ENCODE data around the gene ACCSL. TPM values are rescaled to one million over a fixed set of nuclear protein-coding genes. Genes with fewer than 3 reads are reported as not detected.

ACCSL gene
- polyA plus RNA-seq, 1 donor (not counting 4 experiments of a cell fraction or from before 2014, with no cell fraction given) = not detected

GRCh38 chr11:44032299-44033085 is 15.3 kb upstream of the ACCSL start:
- no peaks in the 10 kb centered on the region for H3K4me1 ChIP-seq (ENCODE audit: control insufficient read depth, extremely low read depth, insufficient read depth, low read length)
- H4K20me1 ChIP-seq (ENCODE audit: control insufficient read depth, extremely low read depth, insufficient read depth, low read length) = no peaks in the 10 kb centered on the region
- dilution Hi-C loops (cut with MboI; ENCODE audit: extremely low pct_ligation_motif_present, low sequenced_read_pairs) = no loop called here
- no peaks in the 10 kb centered on the region for H3K36me3 ChIP-seq (ENCODE audit: control insufficient read depth in 2 of 2, extremely low read depth in 1 of 2, insufficient read depth in 2 of 2, low read length in 2 of 2)
- no peak overlapping the region for H3K4me2 ChIP-seq (ENCODE audit: control insufficient read depth, extremely low read depth, insufficient read depth, low read depth, low read length)
- no peak overlapping the region for H3K27ac ChIP-seq (ENCODE audit: control insufficient read depth, insufficient read depth, low read length)
- DNase-seq (ENCODE audit: low read depth, low spot score) (no peak), FAIRE-seq (no peak)
- TF ChIP-seq CTCF (optimal IDR thresholded peaks at IDR 0.05 in 1 of 3, IDR thresholded peaks at IDR 0.05 in 1 of 3, conservative IDR thresholded peaks at IDR 0.05 in 1 of 3; ENCODE audit: extremely low read depth in 1 of 3, insufficient read depth in 2 of 3, low read length in 3 of 3) (no peak), EZH2 (IDR thresholded peaks at IDR 0.05; ENCODE audit: low read length) (no peak)
- H3K9ac ChIP-seq (ENCODE audit: control insufficient read depth, extremely low read depth, insufficient read depth, low read length) = no peak overlapping the region
- peaks cover 5% of the 10 kb centered on the region for H3K27me3 ChIP-seq (ENCODE audit: control insufficient read depth, extremely low read depth, insufficient read depth, low read length)
- no peaks in the 10 kb centered on the region for H3K9me3 ChIP-seq (ENCODE audit: control insufficient read depth, low read depth, low read length)
- H2AFZ ChIP-seq (ENCODE audit: control insufficient read depth, low read length) = no peak overlapping the region
- H3K4me3 ChIP-seq (ENCODE audit: control insufficient read depth in 2 of 3, extremely low read depth in 1 of 3, insufficient read depth in 2 of 3, low read depth in 1 of 3, low read length in 3 of 3) = no peak overlapping the region
- H3K9me1 ChIP-seq (ENCODE audit: control insufficient read depth, extremely low read depth, insufficient read depth, low read length) = no peaks in the 10 kb centered on the region
- no peaks in the 10 kb centered on the region for H3K79me2 ChIP-seq (ENCODE audit: control insufficient read depth, insufficient read depth, low read length)

GRCh38 chr11:44033411-44033850 is 14.3 kb upstream of the ACCSL start:
- Histone ChIP-seq H3K9me1 (ENCODE audit: control insufficient read depth, extremely low read depth, insufficient read depth, low read length) (no peaks in the 10 kb centered on the region), H4K20me1 (ENCODE audit: control insufficient read depth, extremely low read depth, insufficient read depth, low read length) (no peaks in the 10 kb centered on the region), H3K9me3 (ENCODE audit: control insufficient read depth, low read depth, low read length) (no peaks in the 10 kb centered on the region), H3K4me3 (ENCODE audit: control insufficient read depth in 2 of 3, extremely low read depth in 1 of 3, insufficient read depth in 2 of 3, low read depth in 1 of 3, low read length in 3 of 3) (no peak overlapping the region), H3K27me3 (ENCODE audit: control insufficient read depth, extremely low read depth, insufficient read depth, low read length) (peaks cover 5% of the 10 kb centered on the region), H3K9ac (ENCODE audit: control insufficient read depth, extremely low read depth, insufficient read depth, low read length) (no peak overlapping the region), H3K79me2 (ENCODE audit: control insufficient read depth, insufficient read depth, low read length) (no peaks in the 10 kb centered on the region), H3K27ac (ENCODE audit: control insufficient read depth, insufficient read depth, low read length) (no peak overlapping the region), H3K4me2 (ENCODE audit: control insufficient read depth, extremely low read depth, insufficient read depth, low read depth, low read length) (no peak overlapping the region), H3K4me1 (ENCODE audit: control insufficient read depth, extremely low read depth, insufficient read depth, low read length) (no peaks in the 10 kb centered on the region), H2AFZ (ENCODE audit: control insufficient read depth, low read length) (no peak overlapping the region), H3K36me3 (ENCODE audit: control insufficient read depth in 2 of 2, extremely low read depth in 1 of 2, insufficient read depth in 2 of 2, low read length in 2 of 2) (no peaks in the 10 kb centered on the region)
- FAIRE-seq = no peak
- dilution Hi-C loops (cut with MboI; ENCODE audit: extremely low pct_ligation_motif_present, low sequenced_read_pairs) = no loop called here
- TF ChIP-seq EZH2 (IDR thresholded peaks at IDR 0.05; ENCODE audit: low read length) = no peak
- no peak for TF ChIP-seq CTCF (optimal IDR thresholded peaks at IDR 0.05 in 1 of 3, IDR thresholded peaks at IDR 0.05 in 1 of 3, conservative IDR thresholded peaks at IDR 0.05 in 1 of 3; ENCODE audit: extremely low read depth in 1 of 3, insufficient read depth in 2 of 3, low read length in 3 of 3)
- no peak for DNase-seq (ENCODE audit: low read depth, low spot score)
